Osteoblast (primary cell): ENCODE results near the gene TTBK1. TPM values are rescaled to one million over a fixed set of nuclear protein-coding genes. Genes with fewer than 3 reads are reported as not detected.

Experiments
- DNase-seq: peaks from one replicate; pipeline ENCODE4 v3.0.0; 2011; ENCODE audit warnings: low spot score, mixed read lengths; ENCODE audit not compliant: insufficient read length; ENCODE audit errors: missing footprints
- H2AFZ ChIP-seq: 2 replicates; pipeline ENCODE4 v1.6.0; 2011; ENCODE audit warnings: mild to moderate bottlenecking, low read length
- H3K27ac ChIP-seq: 2 replicates; pipeline ENCODE4 v1.5.1; 2011; ENCODE audit warnings: mild to moderate bottlenecking, low read depth, low read length, moderate library complexity
- H3K27me3 ChIP-seq: 2 replicates; pipeline ENCODE4 v1.6.0; 2012; ENCODE audit warnings: mild to moderate bottlenecking, control low read depth, inconsistent platforms, low read length, moderate library complexity; ENCODE audit not compliant: insufficient read depth
- H3K36me3 ChIP-seq: 2 replicates; pipeline ENCODE4 v1.5.1; 2011; ENCODE audit warnings: mild to moderate bottlenecking, low read length, control low read depth, moderate library complexity; ENCODE audit not compliant: insufficient read depth
- H3K4me1 ChIP-seq: 2 replicates; pipeline ENCODE4 v1.5.1; 2011; ENCODE audit warnings: mild to moderate bottlenecking, low read length, control low read depth, moderate library complexity; ENCODE audit not compliant: insufficient read depth
- H3K4me2 ChIP-seq: 2 replicates; pipeline ENCODE4 v1.6.0; 2011; ENCODE audit warnings: mild to moderate bottlenecking, low read length; ENCODE audit not compliant: insufficient read depth
- H3K4me3 ChIP-seq: fragments of 200-600 bp; sonication (generic); 3 replicates; pipeline ENCODE4 v1.5.1; 2012; ENCODE audit warnings: mild to moderate bottlenecking, low read length, inconsistent platforms; ENCODE audit not compliant: insufficient read depth
- H3K79me2 ChIP-seq: 2 replicates; pipeline ENCODE4 v1.6.0; 2012; ENCODE audit warnings: mild to moderate bottlenecking, low read length, control low read depth, inconsistent platforms; ENCODE audit not compliant: insufficient read depth
- H3K9me3 ChIP-seq: 2 replicates; pipeline ENCODE4 v1.5.1; 2011; ENCODE audit warnings: low read depth, low read length, control low read depth
- H4K20me1 ChIP-seq: 2 replicates; pipeline ENCODE4 v1.6.0; 2012; ENCODE audit warnings: mild to moderate bottlenecking, low read length, control low read depth; ENCODE audit not compliant: insufficient read depth
- CTCF ChIP-seq: IDR thresholded peaks from 2 replicates; pipeline ENCODE4 v1.5.1; 2011; ENCODE audit warnings: mild to moderate bottlenecking, low read depth, low read length, moderate library complexity; ENCODE audit errors: extremely low read depth
- total RNA-seq: library from RNA; depleted of rRNA; stranded (reverse); fragments of >200 nt; gene quantifications from 2 replicates; pipeline ENCODE4 v1.2.3, GENCODE V29; 2012

Gene TTBK1
- total RNA-seq, 1 donor: under 0.01 TPM

DNA sequence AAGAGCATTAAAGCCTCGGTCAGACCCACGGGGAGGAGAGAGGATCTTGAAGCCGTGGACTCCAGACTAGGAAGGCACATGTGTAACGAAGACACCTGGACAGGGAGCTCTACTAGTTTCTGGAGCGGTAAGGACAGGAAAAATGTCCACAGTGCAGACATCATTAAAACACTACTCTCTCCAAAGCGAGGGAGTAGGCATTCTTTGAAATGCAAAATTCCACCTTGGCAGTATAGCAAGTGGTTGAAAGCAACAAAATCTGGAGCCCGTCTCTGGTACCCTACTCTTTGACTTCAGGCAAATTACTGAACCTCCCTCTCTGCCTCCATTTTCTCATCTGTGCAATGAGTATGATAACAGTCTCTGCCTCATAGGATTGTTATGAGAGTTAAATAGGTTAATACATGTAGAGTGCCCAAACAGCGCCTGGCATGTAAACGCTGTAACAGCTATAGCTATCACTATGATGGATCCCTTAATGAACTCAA lies 65.8 kb downstream of the TTBK1 start:
- no peak for TF ChIP-seq CTCF
- no peak for DNase-seq
- no peaks in the 10 kb centered on the region for H3K79me2 ChIP-seq
- no peak overlapping the region for H3K27ac ChIP-seq
- no peaks in the 10 kb centered on the region for H3K36me3 ChIP-seq
- no peaks in the 10 kb centered on the region for H3K9me3 ChIP-seq
- peak overlapping the region; percentile 84 for H3K4me2 ChIP-seq
- H4K20me1 ChIP-seq: no peaks in the 10 kb centered on the region
- H3K27me3 ChIP-seq: peaks cover 3% of the 10 kb centered on the region
- peak overlapping the region; percentile 53 for H2AFZ ChIP-seq
- H3K4me1 ChIP-seq: peaks cover 10% of the 10 kb centered on the region
- H3K4me3 ChIP-seq: peak overlapping the region; percentile 67

GRCh38 chr6:43310134-43310533 lies 66.9 kb downstream of the TTBK1 start:
- no peak for DNase-seq
- Histone ChIP-seq H3K79me2 (no peaks in the 10 kb centered on the region), H3K9me3 (no peaks in the 10 kb centered on the region), H4K20me1 (no peaks in the 10 kb centered on the region), H3K4me3 (no peak overlapping the region), H3K4me2 (no peak overlapping the region), H3K36me3 (no peaks in the 10 kb centered on the region), H2AFZ (no peak overlapping the region), H3K27me3 (peaks cover 3% of the 10 kb centered on the region), H3K4me1 (peaks cover 10% of the 10 kb centered on the region), H3K27ac (no peak overlapping the region)
- no peak for TF ChIP-seq CTCF

GRCh38 chr6:43310624-43311023 lies 67.3 kb downstream of the TTBK1 start:
- no peak for TF ChIP-seq CTCF
- H3K4me3 ChIP-seq: no peak overlapping the region

GRCh38 chr6:43311666-43312065 lies 68.4 kb downstream of the TTBK1 start:
- no peaks in the 10 kb centered on the region for H4K20me1 ChIP-seq
- H3K79me2 ChIP-seq: no peaks in the 10 kb centered on the region
- DNase-seq: no peak
- peaks cover 10% of the 10 kb centered on the region for H3K4me1 ChIP-seq
- H3K27me3 ChIP-seq: peaks cover 3% of the 10 kb centered on the region
- H3K4me3 ChIP-seq: no peak overlapping the region
- no peak overlapping the region for H3K4me2 ChIP-seq
- no peak overlapping the region for H3K27ac ChIP-seq
- no peaks in the 10 kb centered on the region for H3K36me3 ChIP-seq
- no peaks in the 10 kb centered on the region for H3K9me3 ChIP-seq
- no peak overlapping the region for H2AFZ ChIP-seq
- TF ChIP-seq CTCF: no peak

More at GRCh38 chr6:43310624-43311023, 67.3 kb downstream of the TTBK1 start:
- H3K36me3 ChIP-seq: no peaks in the 10 kb centered on the region
- no peak overlapping the region for H3K27ac ChIP-seq
- H3K9me3 ChIP-seq: no peaks in the 10 kb centered on the region
- H3K4me2 ChIP-seq: no peak overlapping the region
- H3K79me2 ChIP-seq: no peaks in the 10 kb centered on the region
- no peak for DNase-seq
- no peaks in the 10 kb centered on the region for H4K20me1 ChIP-seq
- H3K27me3 ChIP-seq: peaks cover 3% of the 10 kb centered on the region
- no peak overlapping the region for H2AFZ ChIP-seq
- peaks cover 10% of the 10 kb centered on the region for H3K4me1 ChIP-seq
